Measurements from ENCODE around the gene CACNB3.

Gene CACNB3

GRCh38 chr12:48779869-48780268, 38.4 kb upstream of the CACNB3 start:
- H3K4me3 ChIP-seq (replicated peaks; ENCODE audit: low read depth, low read length): no peak overlapping the region
- no peaks in the 10 kb centered on the region for H3K36me3 ChIP-seq (ENCODE audit: control insufficient read depth, insufficient read depth, low read length)
- TF ChIP-seq, protein P1, sequence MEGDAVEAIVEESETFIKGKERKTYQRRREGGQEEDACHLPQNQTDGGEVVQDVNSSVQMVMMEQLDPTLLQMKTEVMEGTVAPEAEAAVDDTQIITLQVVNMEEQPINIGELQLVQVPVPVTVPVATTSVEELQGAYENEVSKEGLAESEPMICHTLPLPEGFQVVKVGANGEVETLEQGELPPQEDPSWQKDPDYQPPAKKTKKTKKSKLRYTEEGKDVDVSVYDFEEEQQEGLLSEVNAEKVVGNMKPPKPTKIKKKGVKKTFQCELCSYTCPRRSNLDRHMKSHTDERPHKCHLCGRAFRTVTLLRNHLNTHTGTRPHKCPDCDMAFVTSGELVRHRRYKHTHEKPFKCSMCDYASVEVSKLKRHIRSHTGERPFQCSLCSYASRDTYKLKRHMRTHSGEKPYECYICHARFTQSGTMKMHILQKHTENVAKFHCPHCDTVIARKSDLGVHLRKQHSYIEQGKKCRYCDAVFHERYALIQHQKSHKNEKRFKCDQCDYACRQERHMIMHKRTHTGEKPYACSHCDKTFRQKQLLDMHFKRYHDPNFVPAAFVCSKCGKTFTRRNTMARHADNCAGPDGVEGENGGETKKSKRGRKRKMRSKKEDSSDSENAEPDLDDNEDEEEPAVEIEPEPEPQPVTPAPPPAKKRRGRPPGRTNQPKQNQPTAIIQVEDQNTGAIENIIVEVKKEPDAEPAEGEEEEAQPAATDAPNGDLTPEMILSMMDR (IDR thresholded peaks at IDR 0.05; ENCODE audit: insufficient read depth, low read length, poor library complexity, severe bottlenecking): no peak
- DNase-seq (ENCODE audit: extremely low read depth, insufficient read length): no peak
- H3K27me3 ChIP-seq (replicated peaks; ENCODE audit: control insufficient read depth, insufficient read depth, low read length): no peaks in the 10 kb centered on the region; the same call in 1 of the 2 replicates

GRCh38 chr12:48780381-48781025, 37.8 kb upstream of the CACNB3 start:
- Histone ChIP-seq H3K4me3 (replicated peaks; ENCODE audit: low read depth, low read length) (no peak overlapping the region), H3K36me3 (ENCODE audit: control insufficient read depth, insufficient read depth, low read length) (no peaks in the 10 kb centered on the region), H3K27me3 (replicated peaks; ENCODE audit: control insufficient read depth, insufficient read depth, low read length) (no peaks in the 10 kb centered on the region; the same call in 1 of the 2 replicates)
- TF ChIP-seq, protein P1 (IDR thresholded peaks at IDR 0.05; ENCODE audit: insufficient read depth, low read length, poor library complexity, severe bottlenecking): no peak
- DNase-seq (ENCODE audit: extremely low read depth, insufficient read length): no peak

DNA sequence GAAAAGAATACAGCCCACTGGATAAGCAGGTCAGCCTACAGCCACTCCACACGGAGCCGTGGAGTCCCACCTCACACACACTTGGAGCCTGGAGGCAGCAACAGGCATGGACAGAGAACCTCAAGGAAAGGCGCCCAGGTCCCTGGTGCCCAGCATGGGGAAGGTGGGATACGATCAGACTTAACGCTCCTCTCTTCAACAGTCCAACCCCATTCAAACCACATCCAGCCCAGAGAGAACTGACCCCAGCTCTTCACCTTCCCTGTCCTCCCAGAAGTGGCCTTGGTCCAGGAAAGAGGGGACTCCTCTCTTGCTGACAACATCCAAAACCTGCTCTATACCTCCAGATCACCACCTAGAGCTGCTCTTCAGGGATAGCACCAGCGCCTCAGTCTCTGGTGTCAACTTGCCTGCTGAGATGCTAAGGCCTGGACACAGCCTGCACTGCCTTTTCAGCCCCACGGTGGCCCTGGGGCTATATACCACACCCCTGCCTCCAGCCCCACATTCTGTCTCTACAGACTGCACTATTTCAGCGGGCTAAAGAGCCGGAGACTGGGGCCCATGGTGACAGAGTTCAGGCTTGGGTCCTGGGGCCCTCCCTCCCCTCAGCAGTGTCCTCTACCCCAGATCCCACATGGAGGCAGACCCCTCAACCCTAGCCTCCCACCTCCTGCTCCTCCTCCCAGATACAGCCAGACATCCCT, 36.4 kb upstream of the CACNB3 start:
- TF ChIP-seq, protein P1 (IDR thresholded peaks at IDR 0.05; ENCODE audit: insufficient read depth, low read length, poor library complexity, severe bottlenecking): no peak
- Histone ChIP-seq H3K36me3 (ENCODE audit: control insufficient read depth, insufficient read depth, low read length) (no peaks in the 10 kb centered on the region), H3K27me3 (replicated peaks; ENCODE audit: control insufficient read depth, insufficient read depth, low read length) (no peaks in the 10 kb centered on the region; the same call in 1 of the 2 replicates), H3K4me3 (replicated peaks; ENCODE audit: low read depth, low read length) (no peak overlapping the region)
- no peak for DNase-seq (ENCODE audit: extremely low read depth, insufficient read length)

DNA sequence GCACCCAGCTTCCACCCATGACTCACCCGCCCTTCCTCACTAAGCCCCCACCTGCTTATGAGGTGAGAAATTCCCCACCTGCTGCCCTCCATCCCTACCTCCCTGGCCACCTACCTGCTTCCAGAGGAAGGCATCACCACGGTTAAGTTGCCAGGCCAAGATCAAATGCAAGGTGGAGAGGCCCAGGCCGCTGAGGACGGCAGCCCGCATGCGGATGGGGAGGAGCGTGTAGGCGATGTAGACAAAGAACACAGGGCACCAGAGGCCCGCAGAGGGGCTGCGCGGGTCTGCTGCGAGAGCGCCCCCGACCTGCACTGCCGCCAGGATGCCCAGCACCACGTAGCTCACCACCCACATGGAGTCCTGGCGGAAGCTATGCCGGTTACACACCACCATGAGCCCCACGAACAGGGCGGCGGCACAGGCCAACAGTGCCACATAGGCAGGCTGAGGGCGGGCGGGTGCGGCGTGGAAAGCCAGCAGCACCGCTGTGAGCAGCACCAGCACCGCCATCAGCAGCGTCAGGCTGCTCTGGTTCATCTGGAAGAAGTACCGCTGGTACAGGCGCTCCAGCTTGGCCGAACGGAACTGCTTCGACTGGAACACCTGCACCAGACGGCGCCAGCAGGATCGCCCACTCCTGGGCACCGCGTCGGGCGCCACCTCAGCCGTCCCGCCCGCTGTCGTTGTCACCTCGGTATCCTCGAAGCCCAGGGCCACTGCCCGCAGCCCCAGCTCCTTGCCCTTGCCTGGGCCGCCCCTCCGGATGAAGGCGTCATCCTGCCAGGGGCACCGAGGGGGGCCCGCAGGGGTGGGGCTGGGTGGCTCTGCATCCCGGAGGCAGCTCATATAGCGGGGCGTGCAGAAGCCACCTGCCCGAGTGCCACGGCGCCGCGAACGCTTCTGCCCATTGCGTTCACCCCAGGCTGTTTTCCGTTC, 35.6 kb upstream of the CACNB3 start:
- no peak for DNase-seq (ENCODE audit: extremely low read depth, insufficient read length)

GRCh38 chr12:48783432-48783831, 34.9 kb upstream of the CACNB3 start:
- H3K4me3 ChIP-seq (replicated peaks; ENCODE audit: low read depth, low read length): no peak overlapping the region
- H3K36me3 ChIP-seq (ENCODE audit: control insufficient read depth, insufficient read depth, low read length): no peaks in the 10 kb centered on the region
- TF ChIP-seq, protein P1 (IDR thresholded peaks at IDR 0.05; ENCODE audit: insufficient read depth, low read length, poor library complexity, severe bottlenecking): no peak
- DNase-seq (ENCODE audit: extremely low read depth, insufficient read length): no peak
- peaks cover 4% of the 10 kb centered on the region for H3K27me3 ChIP-seq (replicated peaks; ENCODE audit: control insufficient read depth, insufficient read depth, low read length)

More for the DNA sequence above, 35.6 kb upstream of the CACNB3 start:
- Histone ChIP-seq H3K27me3 (replicated peaks; ENCODE audit: control insufficient read depth, insufficient read depth, low read length) (peaks cover 4% of the 10 kb centered on the region), H3K4me3 (replicated peaks; ENCODE audit: low read depth, low read length) (no peak overlapping the region), H3K36me3 (ENCODE audit: control insufficient read depth, insufficient read depth, low read length) (no peaks in the 10 kb centered on the region)
- TF ChIP-seq, protein P1 (IDR thresholded peaks at IDR 0.05; ENCODE audit: insufficient read depth, low read length, poor library complexity, severe bottlenecking): no peak

All from GM06990 (cell line).